Breast epithelium (tissue), 3 donors: Measurements from ENCODE around the gene KMT2E.

Source experiments
- POLR2A ChIP-seq: fragments of 450-650 bp; IDR thresholded peaks from one replicate; pipeline ENCODE4 v1.6.1; 2016; ENCODE audit warnings: antibody characterized with exemption, mild to moderate bottlenecking, moderate library complexity
- POLR2AphosphoS5 ChIP-seq, 3 donors: sonication (generic); formaldehyde crosslinking; IDR thresholded peaks; one replicate each; pipeline ENCODE4 v1.6.1; 2017; ENCODE audit warnings: antibody characterized with exemption in 3 of 3

GRCh38 chr7:105107458-105107857, 93.5 kb downstream of the KMT2E start:
- no peak for TF ChIP-seq POLR2AphosphoS5 (IDR thresholded peaks at IDR 0.05)
- TF ChIP-seq POLR2A: no peak
